GM10248 (cell line): ENCODE data around the gene ARAF.
"Not testable (repeated sequence)": the region's sequence is repeated elsewhere in the genome, so short reads cannot be mapped to it uniquely, and the experiment has no call there.

Source experiments
- CTCF ChIA-PET: fragments of 300-600 bp; sonication (Branson Sonifier 250); formaldehyde crosslinking; extraction: SDS; loops from one replicate; lab custom pipeline; 2021; ENCODE audit warnings: antibody characterized with exemption; lab: Yijun Ruan, JAX
- POLR2A ChIA-PET: fragments of 350-650 bp; sonication (Branson Sonifier 250); formaldehyde crosslinking; extraction: SDS; loops from one replicate; lab custom pipeline; 2020; ENCODE audit warnings: antibody characterized with exemption; lab: Yijun Ruan, JAX
- DNase-seq: peaks from one replicate; pipeline ENCODE4 v3.0.0; 2012; ENCODE audit errors: extremely low spot score
- TF ChIP-seq, protein P1 (sequence below): IDR thresholded peaks from 2 replicates; pipeline ENCODE4 v1.5.1; 2012; ENCODE audit warnings: mild to moderate bottlenecking, low read depth; ENCODE audit errors: extremely low read depth, missing control alignments, control extremely low read depth

The ARAF gene

GRCh38 chrX:47593522-47593921, 32.5 kb downstream of the ARAF start:
- POLR2A ChIA-PET = no interaction called here
- TF ChIP-seq, protein P1, sequence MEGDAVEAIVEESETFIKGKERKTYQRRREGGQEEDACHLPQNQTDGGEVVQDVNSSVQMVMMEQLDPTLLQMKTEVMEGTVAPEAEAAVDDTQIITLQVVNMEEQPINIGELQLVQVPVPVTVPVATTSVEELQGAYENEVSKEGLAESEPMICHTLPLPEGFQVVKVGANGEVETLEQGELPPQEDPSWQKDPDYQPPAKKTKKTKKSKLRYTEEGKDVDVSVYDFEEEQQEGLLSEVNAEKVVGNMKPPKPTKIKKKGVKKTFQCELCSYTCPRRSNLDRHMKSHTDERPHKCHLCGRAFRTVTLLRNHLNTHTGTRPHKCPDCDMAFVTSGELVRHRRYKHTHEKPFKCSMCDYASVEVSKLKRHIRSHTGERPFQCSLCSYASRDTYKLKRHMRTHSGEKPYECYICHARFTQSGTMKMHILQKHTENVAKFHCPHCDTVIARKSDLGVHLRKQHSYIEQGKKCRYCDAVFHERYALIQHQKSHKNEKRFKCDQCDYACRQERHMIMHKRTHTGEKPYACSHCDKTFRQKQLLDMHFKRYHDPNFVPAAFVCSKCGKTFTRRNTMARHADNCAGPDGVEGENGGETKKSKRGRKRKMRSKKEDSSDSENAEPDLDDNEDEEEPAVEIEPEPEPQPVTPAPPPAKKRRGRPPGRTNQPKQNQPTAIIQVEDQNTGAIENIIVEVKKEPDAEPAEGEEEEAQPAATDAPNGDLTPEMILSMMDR = no peak
- CTCF ChIA-PET = no interaction called here
- no peak for DNase-seq

- CTCF ChIA-PET = no interaction called here
- POLR2A ChIA-PET = no interaction called here
These were observed 34.8 kb downstream of the ARAF start for GRCh38 chrX:47595716-47596251.

DNA sequence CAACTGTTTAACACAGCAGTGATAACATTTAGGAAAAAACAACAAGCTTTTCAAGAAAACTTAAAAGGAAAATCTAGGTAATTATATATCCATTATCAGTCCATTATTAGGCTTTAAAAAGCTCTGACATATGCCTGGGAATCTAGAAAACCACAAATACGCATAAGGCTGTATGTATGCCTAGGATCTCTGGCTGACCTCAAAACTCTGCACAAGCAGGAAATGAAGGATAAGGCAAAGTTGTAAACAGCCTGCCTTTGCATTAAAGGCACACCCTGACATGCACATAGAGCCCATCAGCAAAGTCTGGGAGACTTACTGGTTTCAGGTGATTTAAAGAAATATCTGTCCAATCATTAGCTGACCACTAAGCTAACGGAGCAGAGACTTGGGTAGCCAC, 35.3 kb downstream of the ARAF start:
- CTCF ChIA-PET = no interaction called here

More at GRCh38 chrX:47595716-47596251, 34.8 kb downstream of the ARAF start:
- DNase-seq = no peak
- TF ChIP-seq, protein P1 = no peak

GRCh38 chrX:47597222-47597621, 36.2 kb downstream of the ARAF start:
- POLR2A ChIA-PET = no interaction called here
- TF ChIP-seq, protein P1 = no peak
- CTCF ChIA-PET = no interaction called here
- no peak for DNase-seq

More for the DNA sequence above, 35.3 kb downstream of the ARAF start:
- POLR2A ChIA-PET = no interaction called here
- TF ChIP-seq, protein P1 = no peak
- no peak for DNase-seq

DNA sequence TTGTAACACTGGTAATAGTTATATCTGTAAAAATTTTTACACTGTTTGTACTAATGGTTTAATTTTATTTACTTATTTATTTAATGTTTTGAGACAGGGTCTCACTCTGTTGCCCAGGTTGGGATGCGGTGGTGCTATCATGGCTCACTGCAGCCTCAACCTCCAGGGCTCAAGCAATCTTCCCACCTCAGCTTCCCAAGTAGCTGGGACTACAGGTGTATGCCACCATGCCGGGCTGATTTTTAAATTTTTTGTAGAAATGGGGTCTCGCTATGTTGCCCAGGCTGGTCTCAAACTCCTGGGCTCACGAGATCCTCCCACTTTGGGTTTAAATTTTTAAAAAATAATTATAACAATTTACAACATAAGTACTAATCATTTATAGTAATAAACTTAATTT, 42.1 kb downstream of the ARAF start:
- POLR2A ChIA-PET, CTCF ChIA-PET: not testable (repeated sequence)

GRCh38 chrX:47605024-47605423, 44.0 kb downstream of the ARAF start:
- ChIA-PET POLR2A (no interaction called here), CTCF (no interaction called here)
- DNase-seq = no peak
- TF ChIP-seq, protein P1 = no peak

More for the DNA sequence above, 42.1 kb downstream of the ARAF start:
- DNase-seq = not testable (repeated sequence)

- DNase-seq = no peak
- ChIA-PET CTCF (no interaction called here), POLR2A (no interaction called here)
- TF ChIP-seq, protein P1 = no peak
These were observed 46.1 kb downstream of the ARAF start for GRCh38 chrX:47607091-47607490.
